ENCODE measurements around the gene EPB41L4B.
"Not testable (repeated sequence)": the region's sequence is repeated elsewhere in the genome, so short reads cannot be mapped to it uniquely, and the experiment has no call there.

EPB41L4B gene

GRCh38 chr9:109286981-109287380 lies 33.9 kb downstream of the EPB41L4B start:
- Mint-ChIP-seq H3K27ac (no peak overlapping the region), H3K4me1 (no peaks in the 10 kb centered on the region), H3K36me3 (ENCODE audit: low read depth) (peaks cover 12% of the 10 kb centered on the region), H3K27me3 (ENCODE audit: low read depth, poor library complexity) (peaks cover 25% of the 10 kb centered on the region), H3K9me3 (peaks cover 12% of the 10 kb centered on the region), H3K4me3 (no peak overlapping the region)
- no peak for DNase-seq
- TF ChIP-seq CTCF (IDR thresholded peaks at IDR 0.05) = no peak

GRCh38 chr9:109286571-109286977 lies 34.3 kb downstream of the EPB41L4B start:
- no peaks in the 10 kb centered on the region for H3K4me1 Mint-ChIP-seq
- no peak for DNase-seq
- H3K27ac Mint-ChIP-seq = no peak overlapping the region
- H3K36me3 Mint-ChIP-seq (ENCODE audit: low read depth) = peaks cover 14% of the 10 kb centered on the region
- peaks cover 25% of the 10 kb centered on the region for H3K27me3 Mint-ChIP-seq (ENCODE audit: low read depth, poor library complexity)
- H3K9me3 Mint-ChIP-seq = peaks cover 15% of the 10 kb centered on the region
- no peak overlapping the region for H3K4me3 Mint-ChIP-seq
- TF ChIP-seq CTCF (IDR thresholded peaks at IDR 0.05) = no peak

GRCh38 chr9:109283672-109284071 lies 37.2 kb downstream of the EPB41L4B start:
- H3K4me1 Mint-ChIP-seq, H3K27ac Mint-ChIP-seq, DNase-seq: not testable (repeated sequence)

GRCh38 chr9:109283012-109283411 lies 37.8 kb downstream of the EPB41L4B start:
- H3K27me3 Mint-ChIP-seq (ENCODE audit: low read depth, poor library complexity) = peaks cover 17% of the 10 kb centered on the region
- H3K36me3 Mint-ChIP-seq (ENCODE audit: low read depth) = peaks cover 21% of the 10 kb centered on the region
- no peak overlapping the region for H3K4me3 Mint-ChIP-seq
- DNase-seq = no peak
- H3K9me3 Mint-ChIP-seq = peaks cover 15% of the 10 kb centered on the region
- no peak overlapping the region for H3K27ac Mint-ChIP-seq
- no peak for TF ChIP-seq CTCF (IDR thresholded peaks at IDR 0.05)
- no peaks in the 10 kb centered on the region for H3K4me1 Mint-ChIP-seq

More at GRCh38 chr9:109283672-109284071, 37.2 kb downstream of the EPB41L4B start:
- Mint-ChIP-seq H3K9me3 (peaks cover 15% of the 10 kb centered on the region), H3K27me3 (ENCODE audit: low read depth, poor library complexity) (peaks cover 20% of the 10 kb centered on the region), H3K36me3 (ENCODE audit: low read depth) (peaks cover 15% of the 10 kb centered on the region)
- not testable (repeated sequence) for H3K4me3 Mint-ChIP-seq

GRCh38 chr9:109282302-109282701 lies 38.6 kb downstream of the EPB41L4B start:
- no peaks in the 10 kb centered on the region for H3K4me1 Mint-ChIP-seq
- peaks cover 15% of the 10 kb centered on the region for H3K9me3 Mint-ChIP-seq
- no peak for DNase-seq
- peaks cover 14% of the 10 kb centered on the region for H3K27me3 Mint-ChIP-seq (ENCODE audit: low read depth, poor library complexity)
- no peak overlapping the region for H3K27ac Mint-ChIP-seq
- H3K4me3 Mint-ChIP-seq = no peak overlapping the region
- no peak for TF ChIP-seq CTCF (IDR thresholded peaks at IDR 0.05)
- H3K36me3 Mint-ChIP-seq (ENCODE audit: low read depth) = peaks cover 28% of the 10 kb centered on the region

GRCh38 chr9:109281518-109281917 lies 39.3 kb downstream of the EPB41L4B start:
- no peak for TF ChIP-seq CTCF (IDR thresholded peaks at IDR 0.05)
- H3K4me3 Mint-ChIP-seq = no peak overlapping the region
- peaks cover 15% of the 10 kb centered on the region for H3K9me3 Mint-ChIP-seq
- H3K27ac Mint-ChIP-seq = no peak overlapping the region
- no peaks in the 10 kb centered on the region for H3K4me1 Mint-ChIP-seq
- H3K36me3 Mint-ChIP-seq (ENCODE audit: low read depth) = peaks cover 34% of the 10 kb centered on the region
- peaks cover 11% of the 10 kb centered on the region for H3K27me3 Mint-ChIP-seq (ENCODE audit: low read depth, poor library complexity)
- DNase-seq = no peak
